Thoracic aorta (tissue), 2 donors: Measurements from ENCODE around the gene ASPN. TPM values are rescaled to one million over a fixed set of nuclear protein-coding genes. Genes with fewer than 3 reads are reported as not detected.

ENCODE experiments used
- ATAC-seq: fragments of 150-250 bp; one replicate; pipeline ENCODE4 v1.8.0; 2017; ENCODE audit warnings: low read depth; ENCODE audit not compliant: insufficient number of reproducible peaks, low FRiP score
- DNase-seq: peaks from one replicate; pipeline ENCODE4 v3.0.0-alpha.2; 2020; ENCODE audit warnings: low spot score
- H3K27ac ChIP-seq, 2 donors: fragments of 200-600 bp; sonication (generic); 1 replicate in 1 of 2; 2 replicates in 1 of 2; pipeline ENCODE4 v1.5.1; 2016; ENCODE audit warnings: mild to moderate bottlenecking in 2 of 2, moderate library complexity in 2 of 2
- H3K27me3 ChIP-seq: fragments of 200-600 bp; sonication (generic); replicated peaks from 2 replicates; pipeline ENCODE4 v1.6.0; 2016; ENCODE audit warnings: mild to moderate bottlenecking; ENCODE audit not compliant: insufficient read depth
- H3K36me3 ChIP-seq: fragments of 200-600 bp; sonication (generic); one replicate; pipeline ENCODE4 v1.5.1; 2016
- H3K4me1 ChIP-seq, 2 donors: fragments of 200-600 bp; sonication (generic); 1 replicate in 1 of 2; 2 replicates in 1 of 2; pipeline versions ENCODE4 v1.5.1 to v1.6.0; 2016; ENCODE audit warnings: low read depth in 2 of 2, mild to moderate bottlenecking in 1 of 2; ENCODE audit not compliant: control insufficient read depth in 1 of 2
- H3K4me3 ChIP-seq: fragments of 200-600 bp; sonication (generic); 2 replicates; pipeline ENCODE4 v1.5.1; 2016; ENCODE audit warnings: mild to moderate bottlenecking
- H3K9me3 ChIP-seq: fragments of 200-600 bp; sonication (generic); 2 replicates; pipeline ENCODE4 v1.5.1; 2016
- total RNA-seq, 2 donors: library from RNA; depleted of rRNA; stranded (reverse); fragments of >200 nt; gene quantifications; one replicate each; pipeline versions ENCODE4 v1.1.0 to v1.2.3, GENCODE V29; 2016
- TF ChIP-seq, protein P1 (sequence below): fragments of 200-600 bp; sonication (generic); IDR thresholded peaks from one replicate; pipeline ENCODE4 v1.5.1; 2019; ENCODE audit warnings: antibody characterized with exemption

The ASPN gene
- total RNA-seq, 2 donors from 2014 or later, result 110 to 122 TPM

DNA sequence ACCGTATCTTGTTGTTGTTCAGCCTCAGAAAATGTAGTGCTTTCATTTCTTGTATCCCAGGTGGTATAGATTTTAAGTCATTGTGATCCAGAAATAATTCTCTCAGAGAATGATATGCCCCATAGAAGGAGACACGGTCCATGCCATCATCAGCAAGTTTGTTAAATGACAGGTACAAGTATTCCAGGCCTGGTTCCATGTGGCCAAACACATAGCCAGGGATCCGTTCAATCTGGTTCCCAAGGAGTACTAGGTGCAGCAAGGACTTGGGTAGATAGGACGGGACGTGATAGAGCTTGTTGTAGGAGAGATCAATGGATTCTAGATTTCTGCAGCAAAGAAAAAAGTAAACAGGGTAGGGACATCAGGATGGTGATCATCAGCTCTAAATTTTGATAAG lies 18.4 kb upstream of the ASPN start:
- Histone ChIP-seq H3K4me3 (no peak overlapping the region), H3K36me3 (no peaks in the 10 kb centered on the region), H3K9me3 (no peaks in the 10 kb centered on the region), H3K27ac (peak overlapping the region; percentile 70 to 79), H3K4me1 (peaks cover 24 to 71% of the 10 kb centered on the region in 2 donors), H3K27me3 (no peaks in the 10 kb centered on the region)
- ATAC-seq (no peak), DNase-seq (no peak)
- TF ChIP-seq, protein P1, sequence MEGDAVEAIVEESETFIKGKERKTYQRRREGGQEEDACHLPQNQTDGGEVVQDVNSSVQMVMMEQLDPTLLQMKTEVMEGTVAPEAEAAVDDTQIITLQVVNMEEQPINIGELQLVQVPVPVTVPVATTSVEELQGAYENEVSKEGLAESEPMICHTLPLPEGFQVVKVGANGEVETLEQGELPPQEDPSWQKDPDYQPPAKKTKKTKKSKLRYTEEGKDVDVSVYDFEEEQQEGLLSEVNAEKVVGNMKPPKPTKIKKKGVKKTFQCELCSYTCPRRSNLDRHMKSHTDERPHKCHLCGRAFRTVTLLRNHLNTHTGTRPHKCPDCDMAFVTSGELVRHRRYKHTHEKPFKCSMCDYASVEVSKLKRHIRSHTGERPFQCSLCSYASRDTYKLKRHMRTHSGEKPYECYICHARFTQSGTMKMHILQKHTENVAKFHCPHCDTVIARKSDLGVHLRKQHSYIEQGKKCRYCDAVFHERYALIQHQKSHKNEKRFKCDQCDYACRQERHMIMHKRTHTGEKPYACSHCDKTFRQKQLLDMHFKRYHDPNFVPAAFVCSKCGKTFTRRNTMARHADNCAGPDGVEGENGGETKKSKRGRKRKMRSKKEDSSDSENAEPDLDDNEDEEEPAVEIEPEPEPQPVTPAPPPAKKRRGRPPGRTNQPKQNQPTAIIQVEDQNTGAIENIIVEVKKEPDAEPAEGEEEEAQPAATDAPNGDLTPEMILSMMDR, result no peak

DNA sequence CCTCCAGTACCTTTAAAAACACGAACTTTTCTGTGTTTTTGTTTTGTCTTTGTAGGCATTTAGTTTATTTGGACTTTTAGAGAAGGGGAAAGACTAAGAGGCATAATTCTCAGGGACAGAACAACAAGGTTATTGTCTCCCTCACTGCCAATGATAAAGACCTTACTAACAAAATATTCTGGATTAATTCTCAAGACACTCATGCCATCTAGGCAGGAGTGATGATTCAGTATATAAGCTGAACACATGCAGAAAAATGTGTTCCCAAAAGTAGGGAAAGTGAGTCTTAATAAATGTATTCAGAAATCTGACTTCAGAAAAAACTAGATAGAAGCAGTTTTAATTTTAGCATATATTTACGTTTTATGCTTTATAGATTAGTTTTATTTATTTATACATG lies 17.4 kb upstream of the ASPN start:
- ATAC-seq, result no peak
- TF ChIP-seq, protein P1, result no peak
- Histone ChIP-seq H3K4me3 (no peak overlapping the region), H3K36me3 (no peaks in the 10 kb centered on the region), H3K9me3 (no peaks in the 10 kb centered on the region), H3K27me3 (no peaks in the 10 kb centered on the region), H3K4me1 (peaks cover 15 to 66% of the 10 kb centered on the region in 2 donors), H3K27ac (peak overlapping the region; percentile 53 to 60)
- DNase-seq, result no peak

DNA sequence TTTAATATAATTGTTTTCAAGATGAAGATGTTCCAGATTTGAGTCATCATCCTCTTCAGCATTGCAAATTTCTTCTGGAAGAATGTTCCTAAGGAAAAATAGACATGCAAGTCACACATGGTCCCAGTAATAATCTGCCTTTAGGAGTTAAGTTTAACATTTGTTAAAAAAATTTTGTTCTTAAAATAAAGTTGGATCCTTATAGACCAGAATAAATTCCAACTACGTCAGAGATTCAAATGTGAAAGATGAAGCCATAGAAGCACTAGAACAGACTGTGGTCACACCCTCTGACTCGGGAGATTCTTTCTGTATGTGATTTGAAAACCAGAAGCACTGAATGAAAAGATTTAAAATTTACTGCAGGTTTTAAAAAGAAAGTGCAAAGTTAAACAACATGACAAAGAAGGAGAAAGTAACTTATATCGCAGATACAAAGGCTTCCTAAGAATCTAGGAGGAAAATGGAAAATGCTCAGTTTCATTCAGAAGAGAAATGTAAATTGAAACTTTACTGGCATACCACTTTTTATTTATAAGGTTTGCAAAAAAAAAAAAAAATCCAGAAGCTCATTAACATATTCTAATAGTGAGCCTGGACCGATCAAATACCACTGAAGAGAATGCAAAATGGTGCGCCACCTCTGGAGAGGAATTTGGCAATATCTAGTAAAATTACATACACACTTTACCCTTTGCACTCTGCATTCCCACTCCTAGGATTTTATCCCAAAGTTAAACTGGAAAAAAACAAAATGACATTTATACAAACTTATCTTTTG lies 14.3 kb upstream of the ASPN start:
- no peaks in the 10 kb centered on the region for H3K9me3 ChIP-seq
- no peak for DNase-seq
- peaks cover 5 to 49% of the 10 kb centered on the region in 2 donors for H3K4me1 ChIP-seq
- H3K27ac ChIP-seq, result no peak overlapping the region
- H3K27me3 ChIP-seq, result no peaks in the 10 kb centered on the region
- no peak overlapping the region for H3K4me3 ChIP-seq
- TF ChIP-seq, protein P1, result no peak
- no peak for ATAC-seq
- H3K36me3 ChIP-seq, result no peaks in the 10 kb centered on the region

DNA sequence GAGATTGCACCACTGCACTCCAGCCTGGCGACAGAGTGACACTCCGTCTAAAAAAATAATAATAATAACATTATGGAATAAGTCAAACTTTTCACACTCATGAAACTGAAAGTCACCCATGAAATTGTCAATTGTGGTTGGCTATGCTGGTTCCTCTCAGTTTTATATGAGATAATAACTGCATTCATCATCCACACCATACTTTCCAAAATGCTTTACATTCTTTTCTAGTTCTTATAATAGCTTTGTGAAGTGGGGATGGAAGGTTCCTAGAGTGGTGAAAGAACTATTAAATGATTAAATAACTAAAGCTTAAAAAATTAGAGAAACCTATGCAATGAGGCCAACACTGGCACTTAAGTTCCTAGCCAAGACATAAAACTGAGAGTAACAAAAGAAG lies 12.6 kb upstream of the ASPN start:
- DNase-seq, result no peak
- H3K4me1 ChIP-seq, result peaks cover 0 to 55% of the 10 kb centered on the region in 2 donors

DNA sequence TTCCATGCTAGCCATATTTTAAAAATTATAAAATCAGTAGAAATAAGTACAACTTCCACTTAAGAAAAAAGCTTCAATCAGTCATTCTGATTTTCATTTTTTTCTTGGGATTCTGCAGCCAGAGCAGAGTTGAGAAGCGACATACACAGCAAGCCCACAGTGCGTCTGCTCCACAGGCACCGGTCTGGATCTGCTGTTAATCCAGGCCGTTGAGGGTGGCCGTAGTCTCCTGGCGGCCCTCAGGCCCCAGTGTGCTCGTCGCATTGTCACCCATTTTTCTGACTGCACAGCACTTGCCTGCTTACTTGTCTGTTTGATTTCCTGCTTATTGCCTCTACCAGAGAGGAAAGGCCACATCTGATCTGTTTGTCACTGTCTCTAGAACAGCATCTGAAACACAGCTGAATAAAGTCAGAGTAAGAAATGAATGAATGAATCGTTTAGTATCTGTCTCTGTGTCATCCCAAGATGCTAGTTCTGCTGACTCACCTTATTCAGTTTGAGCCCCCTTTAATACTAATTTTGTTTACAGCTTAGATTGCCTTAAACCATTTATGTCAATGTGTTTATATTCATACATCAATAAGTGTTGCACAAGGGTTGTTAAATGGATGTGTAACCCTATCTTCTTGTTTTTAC lies 11.6 kb upstream of the ASPN start:
- no peak overlapping the region for H3K4me3 ChIP-seq
- DNase-seq, result no peak
- no peaks in the 10 kb centered on the region for H3K9me3 ChIP-seq
- no peaks in the 10 kb centered on the region for H3K36me3 ChIP-seq
- TF ChIP-seq, protein P1, result no peak
- no peak overlapping the region for H3K27ac ChIP-seq
- H3K27me3 ChIP-seq, result no peaks in the 10 kb centered on the region
- no peak for ATAC-seq
- peaks cover 4 to 62% of the 10 kb centered on the region in 2 donors for H3K4me1 ChIP-seq

More for the DNA sequence above, 12.6 kb upstream of the ASPN start:
- Histone ChIP-seq H3K36me3 (no peaks in the 10 kb centered on the region), H3K9me3 (no peaks in the 10 kb centered on the region), H3K4me3 (no peak overlapping the region), H3K27me3 (no peaks in the 10 kb centered on the region), H3K27ac (no peak overlapping the region)
- TF ChIP-seq, protein P1, result no peak
- ATAC-seq, result no peak
